Sigmoid colon (tissue), 4 donors: ENCODE data around the gene SLC30A10.

Source experiments
- CTCF ChIP-seq, 4 experiments: fragments of 450-650 bp in 3 of 4; fragments of 200-600 bp in 1 of 4; IDR thresholded peaks; one replicate each; pipeline ENCODE4 v1.5.1; 2016 to 2019; ENCODE audit warnings: antibody characterized with exemption in 4 of 4, mild to moderate bottlenecking in 3 of 4, moderate library complexity in 2 of 4
- EP300 ChIP-seq, 4 donors: sonication (generic); formaldehyde crosslinking; IDR thresholded peaks; one replicate each; pipeline ENCODE4 v1.6.1; 2017; ENCODE audit warnings: antibody characterized with exemption in 4 of 4
- POLR2A ChIP-seq, 2 donors: fragments of 450-650 bp; IDR thresholded peaks; one replicate each; pipeline ENCODE4 v1.6.1; 2016; ENCODE audit warnings: antibody characterized with exemption in 2 of 2, mild to moderate bottlenecking in 2 of 2, moderate library complexity in 2 of 2
- POLR2AphosphoS5 ChIP-seq, 4 donors: sonication (generic); formaldehyde crosslinking; IDR thresholded peaks; one replicate each; pipeline ENCODE4 v1.6.1; 2017; ENCODE audit warnings: antibody characterized with exemption in 4 of 4

GRCh38 chr1:219909476-219909875 lies 18.9 kb downstream of the SLC30A10 start:
- TF ChIP-seq CTCF (IDR thresholded peaks at IDR 0.05) (no peak), POLR2AphosphoS5 (IDR thresholded peaks at IDR 0.05) (no peak), POLR2A (IDR thresholded peaks at IDR 0.05) (no peak), EP300 (IDR thresholded peaks at IDR 0.05) (no peak)
